ENCODE data around the gene RUNDC1.
"Not testable (repeated sequence)": the region's sequence is repeated elsewhere in the genome, so short reads cannot be mapped to it uniquely, and the experiment has no call there.

RUNDC1 gene

GRCh38 chr17:42980274-42980765, at the start of gene RUNDC1:
RUNDC1 (plus strand) TSS chr17:42980565; CDS start chr17:42980577, 12 bp downstream.
- DNase-seq, result no peak

DNA sequence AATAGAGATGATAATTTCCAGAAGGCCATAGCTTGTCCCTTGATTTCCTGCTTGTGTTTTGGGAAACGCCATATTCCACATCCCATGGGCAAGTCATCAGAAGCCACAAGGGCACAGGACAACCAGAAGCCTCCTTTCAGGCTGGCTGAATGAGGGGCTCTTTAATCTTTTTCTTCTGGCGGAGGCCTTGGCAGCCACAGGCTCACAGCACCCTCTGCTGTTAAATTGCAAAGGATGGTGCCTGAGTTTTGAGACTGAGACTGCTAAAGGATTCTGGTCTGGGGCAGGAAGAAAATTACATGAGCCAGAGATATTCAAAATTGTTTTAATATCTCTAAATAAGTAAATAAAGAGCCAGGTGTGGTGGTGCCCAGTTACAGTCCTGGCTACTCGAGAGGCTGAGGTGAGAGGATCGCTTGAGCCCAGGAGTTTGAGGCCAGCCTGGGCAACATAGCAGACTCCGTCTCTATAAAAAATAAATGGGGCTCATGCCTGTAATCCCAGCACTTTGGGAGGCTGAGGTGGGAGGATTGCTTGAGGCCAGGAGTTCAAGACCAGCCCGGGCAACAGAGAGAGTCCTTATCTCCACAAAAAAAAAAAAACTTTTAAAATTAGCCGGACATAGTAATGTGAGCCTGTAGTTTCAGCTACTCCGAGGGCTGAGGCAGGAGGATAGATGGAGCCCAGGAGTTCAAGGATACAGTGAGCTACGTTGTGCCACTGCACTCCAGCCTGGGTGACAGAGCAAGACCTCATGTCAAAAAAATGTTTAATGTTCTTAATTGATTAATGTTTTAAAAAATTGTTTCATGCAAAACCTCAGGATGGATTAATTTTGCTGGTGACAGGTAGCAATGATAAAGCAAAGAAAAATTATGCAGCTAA, 42.4 kb upstream of the RUNDC1 start:
- no peak for DNase-seq

DNA sequence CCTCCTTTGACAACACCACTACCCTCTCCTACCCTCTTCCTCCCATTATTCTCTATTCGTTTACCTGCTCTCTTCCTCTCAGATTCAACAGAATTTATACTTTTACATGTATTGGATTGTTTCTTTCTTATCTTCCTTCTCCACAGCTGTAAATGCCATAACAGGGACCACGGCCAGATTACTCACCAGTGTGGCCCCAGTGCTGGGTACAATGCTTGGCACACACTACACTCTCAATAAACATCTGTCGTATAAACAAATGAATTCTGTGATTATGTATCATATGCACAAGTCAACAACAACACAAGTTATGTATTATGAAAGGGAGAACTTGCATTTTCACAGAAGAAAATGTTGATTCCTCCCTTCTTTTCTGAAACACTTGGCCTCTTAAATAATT, 36.2 kb upstream of the RUNDC1 start:
- DNase-seq, result no peak

DNA sequence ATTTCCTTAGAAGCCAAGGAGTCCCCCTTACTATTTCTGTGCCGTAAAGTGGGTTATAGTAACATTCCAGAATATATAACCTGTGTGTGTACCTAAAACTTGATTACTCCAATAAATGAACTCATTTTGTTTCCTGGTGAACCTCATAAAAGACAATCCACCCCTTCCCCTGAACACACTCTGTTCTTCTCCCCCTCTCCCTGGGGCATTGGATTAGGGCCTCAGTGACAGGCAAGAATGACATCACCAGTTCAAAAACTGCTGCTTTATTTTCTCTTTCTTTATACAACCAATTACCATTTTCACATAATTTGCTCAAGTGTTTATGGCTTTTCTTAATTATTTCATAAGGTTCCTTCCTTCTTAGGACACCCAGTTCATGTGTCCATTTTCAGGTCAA, 33.6 kb upstream of the RUNDC1 start:
- DNase-seq, result no peak

DNA sequence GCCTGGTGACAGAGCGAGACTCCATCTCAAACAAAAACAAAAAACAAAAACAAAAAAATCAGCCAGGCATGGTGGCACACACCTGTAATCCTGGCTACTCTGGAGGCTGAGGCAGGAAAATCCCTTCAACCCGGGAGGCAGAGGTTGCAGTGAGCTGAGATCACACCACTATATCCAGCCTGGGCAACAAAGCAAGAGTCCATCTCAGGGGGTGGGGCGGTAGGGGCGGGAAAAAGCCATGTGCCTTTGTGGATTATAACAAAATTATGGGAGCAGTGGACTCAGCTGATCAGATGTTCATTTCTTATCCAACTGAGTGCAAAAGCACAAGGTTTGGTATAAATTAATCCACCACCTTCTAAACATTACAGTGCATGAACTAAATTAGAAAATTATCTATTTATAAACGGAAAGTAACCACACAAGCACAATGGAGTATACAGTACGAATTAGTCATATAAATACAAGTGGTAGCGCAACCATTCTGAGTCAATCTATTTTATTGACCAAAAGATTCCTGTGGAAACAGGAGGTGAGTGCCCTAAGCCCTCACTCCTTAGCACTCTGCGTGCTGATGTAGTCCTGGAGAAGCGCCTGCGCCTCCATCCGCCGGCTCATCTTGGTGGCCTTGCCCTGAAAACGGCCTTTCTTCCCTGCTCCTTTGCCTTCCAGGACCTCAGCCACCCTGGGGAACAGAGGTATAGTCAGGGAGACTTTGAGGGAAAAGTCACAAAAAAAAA, 30.2 kb upstream of the RUNDC1 start:
- DNase-seq, result no peak

DNA sequence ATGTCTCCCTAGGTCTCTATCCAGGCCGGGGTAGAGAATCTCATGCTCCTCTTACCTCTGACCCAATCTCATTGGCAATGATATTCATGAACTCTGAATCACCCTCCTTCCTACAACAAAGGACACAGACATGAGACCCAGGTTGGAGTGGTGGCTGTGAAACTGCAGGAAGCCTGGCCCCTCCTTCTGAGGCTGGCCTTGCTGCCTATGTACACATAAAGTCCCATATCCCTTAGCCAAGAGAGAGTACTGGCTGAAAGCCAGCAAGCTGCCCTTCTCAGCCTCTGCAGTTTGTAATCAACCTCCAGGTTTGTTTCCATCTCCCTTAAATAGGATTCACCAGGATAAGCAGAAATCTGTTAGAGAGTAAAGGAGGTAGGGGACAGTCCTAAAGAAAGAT, 26.7 kb upstream of the RUNDC1 start:
- DNase-seq, result no peak

GRCh38 chr17:42964161-42964932, 16.0 kb upstream of the RUNDC1 start, which contains the start of gene AARSD1:
AARSD1 (minus strand) TSS chr17:42964454; CDS start chr17:42964440, 14 bp downstream.
- peak; percentile 80 for DNase-seq

DNA sequence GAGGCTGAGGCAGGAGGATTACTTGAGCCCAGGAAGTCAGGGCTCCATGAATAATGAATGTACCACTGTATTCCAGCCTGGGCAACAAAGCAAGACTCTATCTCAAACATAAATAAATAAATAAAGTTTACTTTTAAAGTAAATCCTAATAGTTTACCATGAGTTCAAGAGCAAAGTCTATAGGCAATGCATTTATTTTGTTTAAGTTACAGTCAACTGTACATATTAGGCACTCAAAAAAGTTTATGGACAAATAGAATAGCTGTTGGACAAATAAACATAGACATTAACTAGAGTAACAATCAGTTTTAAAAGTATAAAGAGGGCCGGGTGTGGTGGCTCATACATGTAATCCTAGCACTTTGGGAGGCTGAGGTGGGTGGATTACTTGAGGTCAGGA, 12.4 kb upstream of the RUNDC1 start:
- no peak for DNase-seq

DNA sequence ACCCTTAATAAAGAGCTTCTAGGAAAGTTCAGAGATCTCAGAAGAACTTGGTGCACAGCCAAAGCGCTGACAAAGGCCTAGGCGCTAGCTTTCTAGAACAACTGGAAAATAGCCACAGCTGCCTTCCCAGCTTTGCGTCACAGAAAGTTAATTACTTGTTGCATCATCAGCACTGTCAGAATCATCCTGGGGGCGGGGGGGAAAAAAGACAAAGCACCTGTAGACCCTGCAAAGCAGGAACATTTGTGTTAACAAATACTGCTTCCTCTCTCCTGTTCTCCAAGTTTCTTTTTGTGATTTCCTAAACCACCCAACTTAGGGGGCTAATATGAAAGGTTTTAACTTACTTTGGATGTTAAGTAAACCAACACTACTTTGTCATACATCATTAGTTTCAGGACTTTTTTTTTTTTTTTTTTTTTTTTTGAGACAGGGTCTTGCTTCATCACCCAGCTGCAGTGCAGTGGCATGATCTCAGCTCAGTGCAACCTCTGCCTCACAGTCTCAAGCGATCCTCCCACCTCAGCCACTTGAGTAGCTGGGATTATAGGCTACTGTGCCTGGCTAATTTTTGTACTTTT, 11.3 kb upstream of the RUNDC1 start:
- DNase-seq, result no peak

DNA sequence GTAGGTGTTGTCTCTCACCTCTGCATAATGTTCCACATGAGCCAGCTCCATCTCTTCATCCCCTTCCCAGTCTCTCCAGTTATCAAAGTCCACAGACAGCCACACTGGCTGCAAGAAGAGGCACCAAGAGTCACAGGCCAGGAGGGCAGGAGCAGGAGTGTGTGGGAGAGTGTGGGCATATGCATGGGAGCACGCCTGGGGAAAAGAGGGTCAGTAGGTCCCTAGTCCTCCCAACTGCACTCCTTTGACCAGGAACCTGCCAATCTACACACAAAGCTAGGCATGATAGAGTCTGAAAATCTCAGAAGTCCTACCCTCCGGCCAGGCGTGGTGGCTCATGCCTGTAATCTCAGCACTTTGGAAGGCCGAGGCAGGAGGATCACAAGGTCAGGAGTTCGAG, 8.8 kb upstream of the RUNDC1 start:
- no peak for DNase-seq

- not testable (repeated sequence) for DNase-seq
Measured at GRCh38 chr17:42973323-42973722, 7.0 kb upstream of the RUNDC1 start.

- no peak for DNase-seq
Measured at GRCh38 chr17:42975265-42975664, 5.1 kb upstream of the RUNDC1 start.

- DNase-seq, result not testable (repeated sequence)
Measured at GRCh38 chr17:42975701-42976100, 4.7 kb upstream of the RUNDC1 start.

DNA sequence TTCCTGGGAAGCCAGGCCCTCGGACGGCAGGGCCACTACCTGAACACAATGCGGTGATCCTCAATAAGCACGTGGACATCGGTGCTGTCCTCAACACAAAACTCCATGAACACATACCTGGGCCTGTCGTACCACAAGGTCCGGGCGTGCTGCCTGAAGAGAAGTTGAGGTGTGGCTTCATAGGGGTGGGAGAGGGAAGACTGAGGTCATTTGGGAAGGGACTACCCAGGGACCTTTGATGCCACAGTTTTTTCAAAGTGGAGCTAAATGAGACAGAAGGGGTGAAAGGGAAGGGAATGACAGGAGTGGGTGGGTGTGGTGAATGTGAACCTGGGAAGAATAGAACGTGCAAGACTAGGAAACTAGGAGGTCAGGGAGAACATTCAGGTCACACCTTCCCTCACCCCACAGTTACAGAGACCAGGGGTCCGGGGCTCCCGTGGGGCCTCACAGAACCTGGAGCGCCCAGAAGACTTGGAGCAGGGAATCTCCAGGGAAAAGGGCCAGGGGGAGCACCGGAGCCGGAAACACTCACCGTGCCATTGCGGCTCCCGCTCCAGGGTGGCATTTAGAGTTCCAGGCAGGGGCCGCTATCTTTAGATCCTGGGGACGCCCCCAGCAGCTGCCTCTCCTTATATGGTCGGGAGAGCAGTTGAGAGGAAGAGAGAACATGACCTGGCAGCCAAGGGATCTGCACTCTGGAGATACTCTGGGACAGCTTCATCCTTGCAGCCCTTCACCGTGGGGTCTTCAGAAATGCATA, 673 bp upstream of the RUNDC1 start, which contains the start of gene PTGES3L:
Gene PTGES3L, minus strand, starts transcription at position 570 of the 763 bp plus-strand sequence. Its CDS starts 27 bp downstream, at position 543.
- DNase-seq, result no peak

- no peak for DNase-seq
Measured at GRCh38 chr17:42980766-42981397, 517 bp downstream of the RUNDC1 start.

GRCh38 chr17:42982266-42982665, 1.9 kb downstream of the RUNDC1 start:
- DNase-seq, result no peak

GRCh38 chr17:42985225-42985624, 4.9 kb downstream of the RUNDC1 start:
- DNase-seq, result no peak

- DNase-seq, result no peak
Measured at GRCh38 chr17:42989141-42989540, 8.8 kb downstream of the RUNDC1 start.

DNA sequence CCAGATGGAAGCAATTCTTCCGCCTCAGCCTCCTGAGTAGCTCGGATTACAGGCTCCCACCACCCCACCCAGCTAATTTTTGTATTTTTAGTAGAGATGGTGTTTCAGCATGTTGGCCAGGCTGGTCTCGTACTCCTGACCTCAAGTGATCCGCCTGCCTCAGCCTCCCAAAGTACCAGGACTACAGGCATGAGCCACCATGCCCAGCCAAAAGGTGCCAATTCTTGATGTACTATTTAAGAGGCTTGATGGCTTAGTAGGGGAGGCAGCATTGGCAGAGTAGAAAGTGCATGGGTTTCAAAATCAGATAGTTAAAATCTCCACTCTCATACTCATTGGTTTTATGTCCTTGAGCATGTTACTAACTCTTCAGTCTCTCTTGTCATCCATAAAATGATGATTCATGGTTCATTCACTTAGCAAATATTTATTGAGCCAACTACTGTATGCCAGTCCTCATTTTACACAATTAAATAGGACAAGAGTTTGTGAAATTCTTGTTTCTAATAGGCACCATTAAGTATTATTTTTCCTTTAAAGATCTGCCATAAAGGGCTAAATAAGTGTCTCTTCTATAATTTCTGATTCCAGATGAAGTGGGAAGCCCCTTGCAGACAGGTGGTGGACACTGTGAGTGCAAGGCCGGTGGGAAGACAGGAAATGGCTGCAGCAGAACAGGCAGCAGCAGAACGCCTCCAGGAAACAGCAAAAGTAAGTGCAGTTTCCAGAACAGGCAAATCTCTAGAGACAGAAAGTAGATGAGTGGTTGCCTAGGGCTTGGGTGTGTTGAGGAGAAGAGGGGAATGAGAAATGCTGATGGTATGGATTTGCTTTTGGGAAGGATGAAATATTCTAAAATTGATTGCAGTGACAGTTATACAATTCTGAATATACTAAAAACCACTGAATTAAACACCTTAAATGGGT, 9.6 kb downstream of the RUNDC1 start:
- DNase-seq, result no peak

DNA sequence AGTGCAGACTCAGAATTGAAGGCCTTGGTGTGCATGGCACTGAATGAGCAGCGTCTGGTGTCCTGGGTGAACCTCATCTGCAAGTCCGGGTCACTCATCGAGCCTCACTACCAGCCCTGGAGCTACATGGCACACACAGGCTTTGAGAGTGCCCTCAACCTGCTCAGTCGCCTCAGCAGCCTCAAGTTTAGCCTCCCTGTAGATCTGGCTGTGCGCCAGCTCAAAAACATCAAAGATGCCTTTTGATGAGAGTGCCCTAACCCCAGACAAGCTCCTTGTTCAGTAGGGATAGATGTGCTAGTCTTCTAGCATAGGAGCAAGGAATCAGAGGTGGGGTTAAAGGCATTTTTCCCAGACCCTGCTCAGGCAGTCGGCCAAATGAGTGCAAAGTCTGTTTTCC, 11.1 kb downstream of the RUNDC1 start:
- DNase-seq, result no peak

Data from NCI-H1436 treated with DMSO at 0.1 percent for 48 hours (cell line).